PC-3 (cell line): Measurements from ENCODE around the gene RTKN2.

ENCODE experiments used
- EZH2 ChIP-seq: fragments of 300-600 bp; sonication (generic); IDR thresholded peaks from one replicate; pipeline ENCODE4 v1.6.1; 2017; ENCODE audit warnings: antibody characterized with exemption, mild to moderate bottlenecking, low read length; ENCODE audit not compliant: unreplicated experiment
- EZH2phosphoT487 ChIP-seq: fragments of 300-600 bp; sonication (generic); IDR thresholded peaks from 2 replicates; pipeline ENCODE4 v1.6.1; 2018; ENCODE audit warnings: mild to moderate bottlenecking, antibody characterized with exemption, low read length, borderline replicate concordance
- TF ChIP-seq, protein P1 (sequence below): fragments of 300-600 bp; sonication (generic); conservative IDR thresholded peaks from 2 replicates; pipeline ENCODE4 v1.5.1; 2017; ENCODE audit warnings: antibody characterized with exemption, low read depth, mild to moderate bottlenecking, low read length

DNA sequence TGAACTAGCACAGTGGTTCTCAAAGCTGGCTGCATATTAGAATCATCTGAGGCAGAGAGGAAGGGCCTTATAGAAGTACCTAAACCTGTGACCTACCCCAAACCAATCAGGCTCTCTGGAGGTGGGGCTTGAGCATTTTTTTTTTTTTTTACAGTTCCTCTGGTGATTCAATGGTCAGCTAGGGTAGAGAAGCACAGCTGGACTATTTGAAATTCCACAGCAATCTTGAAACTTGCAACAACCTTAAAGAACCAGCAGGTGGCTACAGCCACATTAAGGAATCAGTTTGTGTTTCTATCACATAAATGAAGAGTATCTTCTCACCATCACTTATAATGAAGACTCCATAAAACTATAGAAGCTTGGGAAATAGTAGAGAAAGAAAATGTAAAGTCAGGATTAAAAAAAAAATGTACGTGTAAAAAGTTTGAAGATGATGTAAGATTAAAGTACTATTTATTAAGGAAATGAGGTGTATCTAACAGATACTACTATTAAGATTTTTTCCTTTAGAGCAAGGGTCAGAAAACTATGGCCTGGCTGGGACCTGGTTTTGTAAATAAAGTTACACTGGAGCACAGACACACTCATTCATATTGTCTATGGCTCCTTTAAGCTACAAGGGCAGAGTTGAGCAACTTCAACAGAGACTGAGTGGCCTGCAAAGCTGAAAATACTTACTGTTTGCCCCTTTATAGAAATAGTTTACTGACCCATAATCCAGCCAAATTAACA is 3.8 kb downstream of the RTKN2 start:
- TF ChIP-seq, protein P1, sequence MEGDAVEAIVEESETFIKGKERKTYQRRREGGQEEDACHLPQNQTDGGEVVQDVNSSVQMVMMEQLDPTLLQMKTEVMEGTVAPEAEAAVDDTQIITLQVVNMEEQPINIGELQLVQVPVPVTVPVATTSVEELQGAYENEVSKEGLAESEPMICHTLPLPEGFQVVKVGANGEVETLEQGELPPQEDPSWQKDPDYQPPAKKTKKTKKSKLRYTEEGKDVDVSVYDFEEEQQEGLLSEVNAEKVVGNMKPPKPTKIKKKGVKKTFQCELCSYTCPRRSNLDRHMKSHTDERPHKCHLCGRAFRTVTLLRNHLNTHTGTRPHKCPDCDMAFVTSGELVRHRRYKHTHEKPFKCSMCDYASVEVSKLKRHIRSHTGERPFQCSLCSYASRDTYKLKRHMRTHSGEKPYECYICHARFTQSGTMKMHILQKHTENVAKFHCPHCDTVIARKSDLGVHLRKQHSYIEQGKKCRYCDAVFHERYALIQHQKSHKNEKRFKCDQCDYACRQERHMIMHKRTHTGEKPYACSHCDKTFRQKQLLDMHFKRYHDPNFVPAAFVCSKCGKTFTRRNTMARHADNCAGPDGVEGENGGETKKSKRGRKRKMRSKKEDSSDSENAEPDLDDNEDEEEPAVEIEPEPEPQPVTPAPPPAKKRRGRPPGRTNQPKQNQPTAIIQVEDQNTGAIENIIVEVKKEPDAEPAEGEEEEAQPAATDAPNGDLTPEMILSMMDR = peak; percentile 99
- no peak for TF ChIP-seq EZH2
- no peak for TF ChIP-seq EZH2phosphoT487
